GM13977 (cell line): ENCODE measurements around the gene SLC16A5.

ENCODE experiments used
- DNase-seq: peaks from one replicate; pipeline ENCODE4 v3.0.0; 2012; ENCODE audit warnings: low spot score
- in situ Hi-C: fragments of 300-500 bp; cut with MboI; formaldehyde crosslinking; loops from one replicate; pipeline ENCODE4 v1.12.0; 2022; ENCODE audit warnings: low sequenced_read_pairs, low pct_unique_long_range_greater_than_20kb, mixed read lengths, inconsistent platforms; ENCODE audit not compliant: unreplicated experiment
- TF ChIP-seq, protein P1 (sequence below): IDR thresholded peaks from 2 replicates; pipeline ENCODE4 v1.5.1; 2012; ENCODE audit warnings: mild to moderate bottlenecking, control low read depth; ENCODE audit not compliant: insufficient read depth; ENCODE audit errors: extremely low read depth, missing control alignments

SLC16A5 gene

DNA sequence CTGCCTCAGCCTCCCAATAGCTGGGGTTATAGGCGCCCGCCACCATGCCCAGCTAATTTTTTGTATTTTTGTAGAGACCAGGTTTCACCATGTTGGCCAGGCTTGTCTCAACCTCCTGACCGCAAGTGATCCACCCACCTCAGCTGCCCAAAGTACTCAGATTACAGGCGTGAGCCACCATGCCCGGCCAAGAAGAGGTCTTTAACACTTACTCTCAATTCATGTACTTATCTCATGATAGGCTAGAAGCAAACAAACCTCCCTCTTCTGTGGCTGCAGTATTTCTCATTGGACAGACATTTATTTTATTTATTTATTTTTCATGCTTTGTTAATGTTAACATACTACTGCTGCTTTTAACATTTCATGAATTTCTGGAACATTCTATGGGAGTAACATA lies 50.8 kb downstream of the SLC16A5 start:
- in situ Hi-C loops = no loop called here
- no peak for DNase-seq
- TF ChIP-seq, protein P1, sequence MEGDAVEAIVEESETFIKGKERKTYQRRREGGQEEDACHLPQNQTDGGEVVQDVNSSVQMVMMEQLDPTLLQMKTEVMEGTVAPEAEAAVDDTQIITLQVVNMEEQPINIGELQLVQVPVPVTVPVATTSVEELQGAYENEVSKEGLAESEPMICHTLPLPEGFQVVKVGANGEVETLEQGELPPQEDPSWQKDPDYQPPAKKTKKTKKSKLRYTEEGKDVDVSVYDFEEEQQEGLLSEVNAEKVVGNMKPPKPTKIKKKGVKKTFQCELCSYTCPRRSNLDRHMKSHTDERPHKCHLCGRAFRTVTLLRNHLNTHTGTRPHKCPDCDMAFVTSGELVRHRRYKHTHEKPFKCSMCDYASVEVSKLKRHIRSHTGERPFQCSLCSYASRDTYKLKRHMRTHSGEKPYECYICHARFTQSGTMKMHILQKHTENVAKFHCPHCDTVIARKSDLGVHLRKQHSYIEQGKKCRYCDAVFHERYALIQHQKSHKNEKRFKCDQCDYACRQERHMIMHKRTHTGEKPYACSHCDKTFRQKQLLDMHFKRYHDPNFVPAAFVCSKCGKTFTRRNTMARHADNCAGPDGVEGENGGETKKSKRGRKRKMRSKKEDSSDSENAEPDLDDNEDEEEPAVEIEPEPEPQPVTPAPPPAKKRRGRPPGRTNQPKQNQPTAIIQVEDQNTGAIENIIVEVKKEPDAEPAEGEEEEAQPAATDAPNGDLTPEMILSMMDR = no peak

- in situ Hi-C loops = no loop called here
- TF ChIP-seq, protein P1 = no peak
- no peak for DNase-seq
These were observed 54.6 kb downstream of the SLC16A5 start for GRCh38 chr17:75142236-75142971.

DNA sequence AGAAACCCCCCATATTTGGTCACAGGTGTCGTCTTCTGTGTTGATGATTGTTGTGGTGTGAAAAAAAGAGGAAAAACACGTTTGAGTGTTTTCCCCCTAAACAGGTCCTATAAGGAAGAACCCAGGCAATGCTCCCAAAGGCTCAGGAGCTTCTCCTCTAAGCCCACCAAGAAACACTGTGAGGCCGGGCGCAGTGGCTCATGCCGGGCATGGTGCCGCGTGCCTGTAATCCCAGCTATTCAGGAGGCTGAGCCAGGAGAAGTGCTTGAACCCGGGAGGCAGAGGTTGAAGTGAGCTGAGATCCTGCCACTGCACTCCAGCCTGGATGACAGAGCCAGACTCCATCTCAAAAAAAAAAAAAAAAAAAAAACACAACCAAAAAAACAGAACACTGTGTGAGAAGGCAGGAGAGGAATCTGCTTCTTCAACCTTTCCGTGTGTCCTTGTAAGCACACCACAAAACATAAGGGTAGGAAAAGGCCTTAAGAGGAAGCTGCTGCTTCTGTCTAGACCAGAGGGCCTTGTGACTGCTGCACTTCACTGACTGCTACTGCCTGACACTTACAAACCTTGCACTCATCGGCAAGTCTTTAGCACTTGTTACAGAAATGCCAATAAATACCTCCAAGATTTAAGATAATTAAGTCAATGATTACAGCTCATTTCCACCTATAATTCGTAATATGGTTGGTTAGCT lies 57.2 kb downstream of the SLC16A5 start:
- TF ChIP-seq, protein P1 = no peak
- in situ Hi-C loops = no loop called here
- DNase-seq = no peak

DNA sequence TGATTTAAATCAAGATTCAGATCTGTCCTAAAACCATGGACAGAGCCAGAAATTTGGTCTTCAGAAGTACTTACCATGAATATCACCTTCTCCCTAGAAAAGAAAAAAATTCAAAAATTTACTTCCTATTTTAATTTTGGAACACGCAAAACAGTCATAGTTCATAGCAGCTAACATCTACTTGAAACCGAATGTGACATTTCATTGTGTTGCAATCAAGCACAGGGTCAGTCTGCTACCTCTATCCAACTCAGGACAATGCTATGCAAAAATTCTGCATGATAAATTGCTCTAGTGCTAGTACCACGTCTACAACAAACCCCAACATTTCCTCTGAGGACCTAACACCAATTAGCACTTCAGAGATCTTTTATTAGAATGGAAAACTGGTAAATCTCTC lies 58.8 kb downstream of the SLC16A5 start:
- TF ChIP-seq, protein P1 = no peak
- in situ Hi-C loops = no loop called here
- DNase-seq = no peak

DNA sequence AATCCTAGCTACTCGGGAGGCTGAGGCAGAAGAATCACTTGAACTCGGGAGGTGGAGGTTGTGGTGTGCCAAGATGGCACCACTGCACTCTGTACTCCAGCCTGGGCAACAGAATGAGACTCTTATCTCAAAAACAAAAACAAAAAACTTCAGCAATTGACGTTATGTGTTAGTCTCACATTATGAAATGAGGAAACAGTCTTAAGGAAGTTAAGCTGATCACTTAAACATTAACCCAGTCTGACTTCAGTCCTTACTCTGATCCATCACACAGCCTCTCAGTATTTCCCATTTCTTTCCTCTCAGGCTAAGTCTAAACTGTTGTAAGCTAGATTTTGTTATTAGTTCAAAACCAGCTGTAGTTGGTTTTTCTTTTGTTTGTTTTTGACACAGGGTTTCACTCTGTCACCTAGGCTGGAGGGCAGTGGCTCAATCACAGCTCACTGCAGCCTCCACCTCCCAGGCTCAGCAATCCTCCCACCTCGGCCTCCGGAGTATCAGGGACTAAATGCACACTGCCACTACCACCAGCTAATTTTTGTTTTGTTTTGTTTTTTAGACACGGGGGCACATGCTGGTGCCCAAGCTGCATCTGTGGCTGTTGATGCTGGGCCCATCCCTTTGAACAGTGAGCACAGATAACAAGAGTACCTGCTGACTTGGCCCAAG lies 60.3 kb downstream of the SLC16A5 start:
- DNase-seq = no peak
- in situ Hi-C loops = no loop called here
- TF ChIP-seq, protein P1 = no peak

GRCh38 chr17:75151930-75152329 lies 64.2 kb downstream of the SLC16A5 start:
- TF ChIP-seq, protein P1 = no peak
- in situ Hi-C loops = no loop called here
- DNase-seq = no peak
